ENCODE data around the gene LRSAM1. TPM values are rescaled to one million over a fixed set of nuclear protein-coding genes. Genes with fewer than 3 reads are reported as not detected.

LRSAM1 gene
- total RNA-seq: 52.1 TPM
- long read RNA-seq, transcript LRSAM1-202 (25 exons, 3,376 nt): minor isoform, 96 of 391 reads
- long read RNA-seq, transcript LRSAM1-201 (26 exons, 3,146 nt): major isoform, 219 of 391 reads
- long read RNA-seq, partial matches to known transcripts: 50 of 391 reads
- long read RNA-seq, other reads (novel, unspliced or antisense): 26 of 391 reads

DNA sequence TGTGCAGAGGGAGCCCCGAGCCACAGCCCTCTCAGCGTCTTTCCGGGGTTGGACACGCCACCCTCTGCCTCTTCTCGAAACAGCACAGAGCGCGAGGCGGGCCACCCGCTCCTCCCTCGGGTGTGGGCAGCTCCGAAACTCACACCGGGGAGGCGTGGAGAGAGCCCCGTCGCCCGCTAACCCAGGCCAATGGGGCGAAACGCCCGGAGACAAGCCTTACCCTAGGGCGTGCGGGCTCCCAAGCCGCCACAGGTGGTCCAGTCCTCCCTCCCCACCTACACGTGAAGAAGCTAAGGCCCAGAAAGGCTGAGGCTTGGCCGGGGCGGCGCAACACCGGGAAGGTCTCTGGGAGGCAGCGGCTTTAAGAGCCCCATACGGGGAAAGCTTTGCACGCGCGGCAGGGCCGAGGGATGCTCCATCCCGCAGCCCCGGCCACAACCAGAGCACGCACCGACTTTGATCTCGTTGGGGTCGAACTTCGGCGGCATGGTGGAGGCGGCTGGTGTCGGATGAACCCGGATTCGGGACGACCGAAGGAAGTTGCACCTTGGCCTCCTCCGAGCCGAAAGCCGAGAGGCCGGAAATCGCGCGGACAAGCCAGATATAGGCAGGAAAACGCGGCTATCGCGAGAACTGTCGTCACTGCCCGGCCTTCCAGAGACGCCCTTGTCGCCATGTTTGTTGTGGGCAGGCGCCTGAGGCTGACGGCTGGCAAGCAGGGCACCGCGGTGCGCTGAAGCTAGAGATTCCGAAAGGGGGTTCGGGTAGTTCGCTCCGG is at the start of gene LRSAM1, which contains the start of gene RPL12:
LRSAM1 (plus strand) TSS at position 681 of the 778 bp plus-strand sequence. CDS start 3,018 bp downstream, outside the sequence.
RPL12 (minus strand) TSS at position 577 of the 778 bp plus-strand sequence; CDS start at position 488, 89 bp downstream.
- DNase-seq (peak; percentile 99), ATAC-seq (ENCODE audit: poor library complexity) (peak; percentile 81)
- intact Hi-C loops (cut with DNase I): loop anchor here (2.0 kb wide), 1 partner anchor 26 kb away; the partner anchor contains the start of gene ZNF79

- DNase-seq (no peak), ATAC-seq (ENCODE audit: poor library complexity) (no peak)
- intact Hi-C loops (cut with DNase I): no loop called here
These were observed 48.8 kb upstream of the LRSAM1 start for GRCh38 chr9:127402401-127403090.

DNA sequence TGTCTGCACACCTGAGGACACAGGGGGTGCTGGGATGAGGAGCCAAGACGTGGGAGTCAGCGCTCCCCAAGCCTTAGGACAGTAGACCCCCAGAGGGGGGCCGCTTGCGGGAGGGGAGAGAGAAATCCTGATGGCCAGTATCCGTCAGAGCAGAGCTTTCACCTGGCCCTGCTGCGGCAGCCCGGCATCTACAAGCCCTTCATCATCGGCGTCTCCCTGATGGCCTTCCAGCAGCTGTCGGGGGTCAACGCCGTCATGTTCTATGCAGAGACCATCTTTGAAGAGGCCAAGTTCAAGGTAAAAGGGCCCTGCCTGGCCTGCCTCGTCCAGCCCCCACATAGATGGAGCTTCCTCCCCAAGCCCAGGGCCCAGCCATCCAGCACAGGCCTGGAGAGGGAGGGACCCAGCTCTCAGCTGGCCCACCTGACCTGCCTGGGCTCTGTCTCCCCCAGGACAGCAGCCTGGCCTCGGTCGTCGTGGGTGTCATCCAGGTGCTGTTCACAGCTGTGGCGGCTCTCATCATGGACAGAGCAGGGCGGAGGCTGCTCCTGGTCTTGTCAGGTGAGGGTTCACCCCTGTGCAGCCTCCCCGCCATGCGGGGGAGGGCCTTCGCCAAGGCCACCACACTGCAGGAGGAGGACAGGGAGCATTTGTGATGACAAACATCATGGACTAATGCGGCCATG is 47.7 kb upstream of the LRSAM1 start:
- ATAC-seq (ENCODE audit: poor library complexity): no peak
- intact Hi-C loops (cut with DNase I): no loop called here
- DNase-seq: no peak

GRCh38 chr9:127404631-127405030 is 46.7 kb upstream of the LRSAM1 start:
- intact Hi-C loops (cut with DNase I): no loop called here
- DNase-seq: peak; percentile 41
- ATAC-seq (ENCODE audit: poor library complexity): no peak

DNA sequence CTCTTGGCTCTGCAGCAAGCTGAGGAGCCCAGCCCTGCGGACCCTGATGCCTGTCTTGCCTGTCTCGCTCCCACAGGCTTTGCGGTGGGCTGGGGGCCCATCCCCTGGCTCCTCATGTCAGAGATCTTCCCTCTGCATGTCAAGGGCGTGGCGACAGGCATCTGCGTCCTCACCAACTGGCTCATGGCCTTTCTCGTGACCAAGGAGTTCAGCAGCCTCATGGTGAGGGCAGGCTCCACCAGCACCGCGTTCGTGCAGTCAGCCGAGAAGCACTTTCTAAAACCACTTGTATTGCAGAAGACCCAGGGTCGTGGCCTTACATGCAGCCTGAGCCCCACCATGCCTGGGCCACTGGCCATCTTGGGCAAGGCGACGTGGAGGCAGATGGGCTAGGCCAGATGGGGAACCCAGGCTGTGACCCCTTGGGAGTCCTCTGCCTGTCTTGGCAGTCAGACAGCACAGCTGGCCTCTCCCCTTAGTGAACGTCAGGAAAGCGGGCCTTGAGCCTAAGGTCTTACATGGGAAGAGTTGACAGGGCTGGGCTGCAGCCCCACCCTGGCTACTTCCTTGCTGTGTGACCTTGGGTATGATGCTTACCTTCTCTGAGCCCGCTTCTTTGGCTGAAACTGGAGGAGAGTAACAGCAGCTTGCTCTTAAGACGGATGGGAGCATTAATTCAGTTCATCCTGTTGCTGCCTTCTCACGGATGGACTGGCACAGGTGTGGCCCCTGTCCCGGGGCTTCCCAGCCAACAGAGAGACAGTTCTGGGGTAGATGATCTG is 45.8 kb upstream of the LRSAM1 start:
- DNase-seq (no peak), ATAC-seq (ENCODE audit: poor library complexity) (no peak)
- intact Hi-C loops (cut with DNase I): no loop called here

DNA sequence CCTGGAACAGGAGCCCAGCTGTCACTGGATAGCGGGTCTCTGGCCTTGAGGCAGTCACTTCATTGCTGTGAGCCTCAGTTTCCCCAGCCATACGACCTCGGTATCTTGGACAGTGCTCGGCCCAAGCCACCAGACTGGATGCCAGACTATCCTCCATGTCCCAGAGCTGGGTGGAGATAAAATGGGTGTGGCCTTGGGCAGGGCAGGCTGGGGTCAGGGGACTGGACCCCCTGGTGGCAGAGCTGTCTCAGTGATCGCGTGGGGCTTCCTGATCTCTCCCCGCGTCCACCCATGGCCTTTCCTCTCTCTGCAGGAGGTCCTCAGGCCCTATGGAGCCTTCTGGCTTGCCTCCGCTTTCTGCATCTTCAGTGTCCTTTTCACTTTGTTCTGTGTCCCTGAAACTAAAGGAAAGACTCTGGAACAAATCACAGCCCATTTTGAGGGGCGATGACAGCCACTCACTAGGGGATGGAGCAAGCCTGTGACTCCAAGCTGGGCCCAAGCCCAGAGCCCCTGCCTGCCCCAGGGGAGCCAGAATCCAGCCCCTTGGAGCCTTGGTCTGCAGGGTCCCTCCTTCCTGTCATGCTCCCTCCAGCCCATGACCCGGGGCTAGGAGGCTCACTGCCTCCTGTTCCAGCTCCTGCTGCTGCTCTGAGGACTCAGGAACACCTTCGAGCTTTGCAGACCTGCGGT is 44.4 kb upstream of the LRSAM1 start:
- ATAC-seq (ENCODE audit: poor library complexity) (peak; percentile 49), DNase-seq (peak; percentile 45)
- intact Hi-C loops (cut with DNase I): no loop called here

GRCh38 chr9:127407492-127407843 is 43.8 kb upstream of the LRSAM1 start:
- DNase-seq: no peak
- intact Hi-C loops (cut with DNase I): no loop called here
- ATAC-seq (ENCODE audit: poor library complexity): peak; percentile 28

DNA sequence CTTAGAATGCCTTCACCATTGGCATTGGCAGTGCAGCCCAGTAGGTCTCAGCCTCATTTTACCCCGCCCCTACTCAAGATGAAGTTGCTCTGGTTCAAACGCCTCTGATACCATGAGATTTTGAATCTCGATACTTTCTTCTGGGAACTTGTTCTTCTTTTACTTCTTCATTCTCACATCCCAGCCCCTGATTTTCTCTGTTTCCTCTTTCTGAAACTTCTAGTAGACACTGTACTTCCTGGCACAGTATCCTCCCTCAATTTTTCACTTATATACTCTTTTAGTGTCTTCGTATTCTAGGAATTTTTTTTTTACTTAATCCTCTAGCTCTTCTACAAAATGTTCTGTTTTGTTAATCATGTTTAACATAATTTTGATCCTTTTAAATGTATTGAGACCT is 40.2 kb upstream of the LRSAM1 start:
- DNase-seq (no peak), ATAC-seq (ENCODE audit: poor library complexity) (no peak)
- intact Hi-C loops (cut with DNase I): no loop called here

DNA sequence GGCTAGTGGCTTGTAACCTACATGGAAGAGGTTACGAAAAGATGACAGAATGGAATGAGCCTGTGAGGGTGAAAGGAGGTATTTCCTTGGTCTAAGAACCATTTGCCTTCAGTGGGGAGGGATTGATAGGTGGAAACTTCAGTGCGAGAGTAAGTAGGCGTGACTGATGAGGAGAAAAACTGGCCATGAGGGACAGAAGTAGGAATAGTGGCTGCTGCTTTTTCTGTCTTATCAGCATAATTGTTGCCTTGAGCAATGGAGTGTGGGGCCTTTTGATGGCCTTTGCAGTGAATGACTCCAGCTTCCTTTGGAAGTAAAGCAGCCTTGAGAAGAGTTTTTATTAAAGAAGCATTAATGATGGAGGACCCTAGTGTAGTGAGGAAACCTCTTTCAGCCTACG is 36.2 kb upstream of the LRSAM1 start:
- no peak for DNase-seq
- no peak for ATAC-seq (ENCODE audit: poor library complexity)
- intact Hi-C loops (cut with DNase I): no loop called here

GRCh38 chr9:127415657-127416056 is 35.7 kb upstream of the LRSAM1 start:
- ATAC-seq (ENCODE audit: poor library complexity) (no peak), DNase-seq (no peak)
- intact Hi-C loops (cut with DNase I): no loop called here

DNA sequence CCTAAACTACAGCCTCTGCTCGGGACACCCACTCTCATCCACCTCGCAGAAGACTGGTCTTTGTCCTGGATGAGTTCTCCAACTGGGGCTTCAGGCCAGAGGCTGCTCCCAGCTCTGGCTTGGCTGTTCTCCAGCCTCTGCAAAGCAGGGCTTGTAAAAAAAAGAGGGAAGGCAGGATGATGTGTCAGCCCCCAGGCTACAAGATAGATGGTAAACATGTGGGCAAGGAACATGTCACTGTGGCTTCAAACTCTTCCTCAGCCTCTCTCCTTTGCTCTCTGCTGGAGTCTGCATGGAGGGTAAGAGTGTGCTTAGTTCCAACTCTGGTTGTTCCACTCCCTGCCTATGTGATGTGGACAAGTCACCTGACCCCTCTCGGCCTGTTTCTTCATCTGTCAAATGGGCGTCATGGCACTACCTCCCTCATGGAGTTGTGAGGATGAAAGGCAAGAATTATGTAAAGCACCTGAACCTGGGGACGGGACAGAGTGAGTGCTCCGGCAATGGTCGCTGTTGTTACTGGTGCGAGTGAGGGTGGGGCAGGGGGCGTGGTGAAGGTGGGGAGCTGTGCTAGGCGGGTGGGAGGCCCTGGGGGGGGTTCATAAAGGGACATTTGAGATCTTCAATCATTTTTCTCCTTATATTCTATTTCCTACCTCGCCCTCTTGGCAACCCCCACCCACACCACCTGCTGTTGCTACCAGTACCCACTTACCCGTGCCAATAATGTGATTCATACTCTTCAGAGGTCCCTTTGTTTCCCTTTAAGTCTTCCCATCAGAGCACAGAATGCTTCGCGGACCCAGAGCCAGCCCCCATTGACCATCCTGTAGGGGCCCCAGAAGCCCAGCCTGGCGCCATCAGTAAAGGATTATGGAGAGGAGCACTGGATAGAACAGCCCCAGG is 33.9 kb upstream of the LRSAM1 start:
- intact Hi-C loops (cut with DNase I): no loop called here
- DNase-seq (no peak), ATAC-seq (ENCODE audit: poor library complexity) (no peak)

DNA sequence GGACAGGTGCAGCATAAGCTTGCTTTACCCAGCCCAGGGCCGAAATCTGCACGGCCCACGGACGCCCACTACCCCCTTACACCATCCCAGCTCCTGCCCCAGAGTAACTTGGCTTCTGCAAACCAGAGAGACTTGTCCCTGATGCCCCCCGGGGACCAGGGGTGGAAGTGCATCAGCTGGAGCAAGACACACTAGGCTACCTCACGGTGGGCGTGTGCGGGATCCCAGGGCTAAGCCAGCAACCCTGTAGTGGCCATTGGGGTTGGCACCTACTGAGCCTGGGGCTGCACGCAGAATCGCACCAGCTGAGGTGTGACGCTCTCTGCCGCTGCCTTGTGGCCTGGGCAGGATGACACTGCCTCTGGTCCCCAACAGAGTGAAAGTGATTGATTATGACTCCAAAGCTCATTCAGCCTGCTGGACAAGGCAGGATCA is 33.3 kb upstream of the LRSAM1 start:
- intact Hi-C loops (cut with DNase I): no loop called here
- ATAC-seq (ENCODE audit: poor library complexity) (peak; percentile 13), DNase-seq (no peak)

DNA sequence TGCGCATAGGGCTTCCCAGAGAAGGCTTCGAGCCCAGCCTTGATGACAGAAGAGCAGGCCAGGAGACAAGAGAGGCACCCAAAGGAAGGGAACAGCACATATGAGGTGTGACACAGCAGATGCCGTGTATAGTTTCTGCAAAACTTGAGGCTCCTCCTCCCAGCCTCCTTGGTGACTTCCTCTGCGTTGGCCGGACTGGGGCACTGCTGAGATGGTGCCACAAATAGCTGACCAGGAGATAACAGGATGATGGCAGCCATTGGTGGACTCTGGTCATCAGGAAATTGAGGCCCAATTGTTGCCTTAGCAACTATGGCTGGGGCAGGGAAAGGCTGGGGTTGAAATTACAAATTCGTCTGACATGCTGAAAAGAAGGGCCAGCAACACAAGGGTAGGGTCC is 32.0 kb upstream of the LRSAM1 start:
- DNase-seq: no peak
- intact Hi-C loops (cut with DNase I): no loop called here
- ATAC-seq (ENCODE audit: poor library complexity): no peak

DNA sequence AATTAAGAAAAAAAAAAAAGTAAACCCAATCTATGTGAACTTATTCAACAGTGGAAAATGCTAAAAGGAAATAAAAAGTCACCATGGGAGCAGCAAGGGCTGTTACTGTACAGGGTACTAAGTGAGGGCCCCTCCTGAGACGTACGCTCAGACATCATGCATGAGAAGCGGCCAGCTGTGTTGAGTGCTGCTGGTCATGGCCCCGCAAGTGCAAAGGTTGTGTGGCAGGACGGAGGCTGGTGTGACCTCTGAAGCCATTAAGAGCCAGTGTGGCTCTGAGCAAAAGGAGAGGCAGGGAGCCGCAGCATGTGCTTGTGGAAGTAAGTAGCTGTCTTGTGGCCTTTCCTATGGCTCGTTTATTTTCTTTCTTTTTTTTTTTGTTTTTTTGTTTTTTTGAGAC is 30.3 kb upstream of the LRSAM1 start:
- no peak for DNase-seq
- intact Hi-C loops (cut with DNase I): no loop called here
- ATAC-seq (ENCODE audit: poor library complexity): no peak

DNA sequence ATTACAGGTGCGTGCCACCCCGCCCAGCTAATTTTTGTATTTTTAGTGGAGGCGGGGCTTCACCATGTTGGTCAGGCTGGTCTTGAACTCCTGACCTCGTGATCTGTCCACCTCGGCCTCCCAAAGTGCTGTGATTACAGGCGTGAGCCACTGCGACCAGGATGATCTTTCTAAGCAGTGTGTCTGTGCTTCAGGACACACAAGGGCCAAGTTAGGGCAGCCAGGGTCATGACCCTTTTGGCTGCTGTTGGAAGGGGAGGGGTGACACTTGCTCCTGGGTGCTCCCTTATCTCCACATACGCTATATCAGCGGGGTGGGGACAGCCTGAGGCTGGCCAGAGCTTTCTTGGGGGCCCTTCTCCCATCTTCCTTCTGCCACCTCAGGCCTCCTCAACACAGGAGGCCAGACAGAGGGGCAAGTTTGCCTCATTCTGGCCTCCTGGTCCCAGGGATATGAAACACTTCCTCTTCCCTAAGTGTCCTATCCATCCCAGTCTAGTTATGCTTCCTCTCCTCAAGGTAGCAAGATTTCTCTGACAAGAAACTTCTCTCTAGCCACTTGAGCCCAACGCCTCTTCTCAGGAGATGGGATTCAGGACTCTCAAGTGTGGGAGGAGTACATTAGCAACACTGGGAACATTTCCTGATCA is 29.1 kb upstream of the LRSAM1 start:
- no peak for ATAC-seq (ENCODE audit: poor library complexity)
- DNase-seq: no peak
- intact Hi-C loops (cut with DNase I): no loop called here

- DNase-seq: no peak
- intact Hi-C loops (cut with DNase I): no loop called here
- ATAC-seq (ENCODE audit: poor library complexity): no peak
These were observed 28.5 kb upstream of the LRSAM1 start for GRCh38 chr9:127422787-127423186.
